ENCODE measurements around the gene ZNF132. TPM values are rescaled to one million over a fixed set of nuclear protein-coding genes. Genes with fewer than 3 reads are reported as not detected.
A peak's percentile ranks its signal among the peaks of the same experiment; 100 is the strongest.

ZNF132 gene
- total and polyA plus RNA-seq, 9 of the 15 experiments (the other 6 are each of a cell fraction or from before 2014, with no cell fraction given): 0.03 to 0.42 (median 0.10) TPM; not detected in 5

GRCh38 chr19:58395220-58395978 lies 44.6 kb downstream of the ZNF132 start, which contains the start of gene RNF225 (continued):
- TF ChIP-seq, protein P1, sequence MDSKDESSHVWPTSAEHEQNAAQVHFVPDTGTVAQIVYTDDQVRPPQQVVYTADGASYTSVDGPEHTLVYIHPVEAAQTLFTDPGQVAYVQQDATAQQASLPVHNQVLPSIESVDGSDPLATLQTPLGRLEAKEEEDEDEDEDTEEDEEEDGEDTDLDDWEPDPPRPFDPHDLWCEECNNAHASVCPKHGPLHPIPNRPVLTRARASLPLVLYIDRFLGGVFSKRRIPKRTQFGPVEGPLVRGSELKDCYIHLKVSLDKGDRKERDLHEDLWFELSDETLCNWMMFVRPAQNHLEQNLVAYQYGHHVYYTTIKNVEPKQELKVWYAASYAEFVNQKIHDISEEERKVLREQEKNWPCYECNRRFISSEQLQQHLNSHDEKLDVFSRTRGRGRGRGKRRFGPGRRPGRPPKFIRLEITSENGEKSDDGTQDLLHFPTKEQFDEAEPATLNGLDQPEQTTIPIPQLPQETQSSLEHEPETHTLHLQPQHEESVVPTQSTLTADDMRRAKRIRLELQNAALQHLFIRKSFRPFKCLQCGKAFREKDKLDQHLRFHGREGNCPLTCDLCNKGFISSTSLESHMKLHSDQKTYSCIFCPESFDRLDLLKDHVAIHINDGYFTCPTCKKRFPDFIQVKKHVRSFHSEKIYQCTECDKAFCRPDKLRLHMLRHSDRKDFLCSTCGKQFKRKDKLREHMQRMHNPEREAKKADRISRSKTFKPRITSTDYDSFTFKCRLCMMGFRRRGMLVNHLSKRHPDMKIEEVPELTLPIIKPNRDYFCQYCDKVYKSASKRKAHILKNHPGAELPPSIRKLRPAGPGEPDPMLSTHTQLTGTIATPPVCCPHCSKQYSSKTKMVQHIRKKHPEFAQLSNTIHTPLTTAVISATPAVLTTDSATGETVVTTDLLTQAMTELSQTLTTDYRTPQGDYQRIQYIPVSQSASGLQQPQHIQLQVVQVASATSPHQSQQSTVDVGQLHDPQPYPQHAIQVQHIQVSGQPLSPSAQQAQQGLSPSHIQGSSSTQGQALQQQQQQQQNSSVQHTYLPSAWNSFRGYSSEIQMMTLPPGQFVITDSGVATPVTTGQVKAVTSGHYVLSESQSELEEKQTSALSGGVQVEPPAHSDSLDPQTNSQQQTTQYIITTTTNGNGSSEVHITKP (IDR thresholded peaks at IDR 0.05; ENCODE audit: partially characterized antibody): peak; percentile 65
- TF ChIP-seq, protein P2, sequence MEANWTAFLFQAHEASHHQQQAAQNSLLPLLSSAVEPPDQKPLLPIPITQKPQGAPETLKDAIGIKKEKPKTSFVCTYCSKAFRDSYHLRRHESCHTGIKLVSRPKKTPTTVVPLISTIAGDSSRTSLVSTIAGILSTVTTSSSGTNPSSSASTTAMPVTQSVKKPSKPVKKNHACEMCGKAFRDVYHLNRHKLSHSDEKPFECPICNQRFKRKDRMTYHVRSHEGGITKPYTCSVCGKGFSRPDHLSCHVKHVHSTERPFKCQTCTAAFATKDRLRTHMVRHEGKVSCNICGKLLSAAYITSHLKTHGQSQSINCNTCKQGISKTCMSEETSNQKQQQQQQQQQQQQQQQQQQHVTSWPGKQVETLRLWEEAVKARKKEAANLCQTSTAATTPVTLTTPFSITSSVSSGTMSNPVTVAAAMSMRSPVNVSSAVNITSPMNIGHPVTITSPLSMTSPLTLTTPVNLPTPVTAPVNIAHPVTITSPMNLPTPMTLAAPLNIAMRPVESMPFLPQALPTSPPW (CRISPR knock-in tag; IDR thresholded peaks at IDR 0.05): peak; percentile 13
- no peak for TF ChIP-seq ZNF280B (CRISPR knock-in tag; IDR thresholded peaks at IDR 0.05)
- TF ChIP-seq CCNT2 (IDR thresholded peaks at IDR 0.05; ENCODE audit: borderline replicate concordance, extremely low read depth, insufficient read length, low read depth, low read length): peak; percentile 29
- TF ChIP-seq POLR2G (IDR thresholded peaks at IDR 0.05; ENCODE audit: low read depth, low read length): peak; percentile 41; the same call in 1 of the 2 replicates
- TF ChIP-seq ZBTB26 (CRISPR knock-in tag; IDR thresholded peaks at IDR 0.05): 0 out of 2 replicates have a peak, but pooled peaks have one; percentile 2
- TF ChIP-seq ZNF77 (CRISPR knock-in tag; IDR thresholded peaks at IDR 0.05): 0 out of 2 replicates have a peak, but pooled peaks have one; percentile 47

All from K562 (cell line).